ENCODE measurements around the gene CYTH4. TPM values are rescaled to one million over a fixed set of nuclear protein-coding genes. Genes with fewer than 3 reads are reported as not detected.

Gene CYTH4
- total and polyA plus RNA-seq, 10 of the 15 experiments (the other 5 are each of a cell fraction or from before 2014, with no cell fraction given): 1.5 to 27.3 (median 16.9) TPM

GRCh38 chr22:37284805-37285355, 2.6 kb downstream of the CYTH4 start (continued):
- TF ChIP-seq SKIL (IDR thresholded peaks at IDR 0.05; ENCODE audit: low read depth, poor library complexity, severe bottlenecking): no peak
- TF ChIP-seq ZNF687 (IDR thresholded peaks at IDR 0.05): peak; percentile 58; the same call in 1 of the 2 replicates
- no peak for TF ChIP-seq RB1 (IDR thresholded peaks at IDR 0.05; ENCODE audit: borderline replicate concordance)
- no peak for TF ChIP-seq ASH2L (IDR thresholded peaks at IDR 0.05; ENCODE audit: borderline replicate concordance, low read depth)
- TF ChIP-seq MXI1 (IDR thresholded peaks at IDR 0.05; ENCODE audit: low read depth, low read length): no peak
- TF ChIP-seq GABPA (IDR thresholded peaks at IDR 0.05; ENCODE audit: low read depth): no peak
- TF ChIP-seq, protein P1, sequence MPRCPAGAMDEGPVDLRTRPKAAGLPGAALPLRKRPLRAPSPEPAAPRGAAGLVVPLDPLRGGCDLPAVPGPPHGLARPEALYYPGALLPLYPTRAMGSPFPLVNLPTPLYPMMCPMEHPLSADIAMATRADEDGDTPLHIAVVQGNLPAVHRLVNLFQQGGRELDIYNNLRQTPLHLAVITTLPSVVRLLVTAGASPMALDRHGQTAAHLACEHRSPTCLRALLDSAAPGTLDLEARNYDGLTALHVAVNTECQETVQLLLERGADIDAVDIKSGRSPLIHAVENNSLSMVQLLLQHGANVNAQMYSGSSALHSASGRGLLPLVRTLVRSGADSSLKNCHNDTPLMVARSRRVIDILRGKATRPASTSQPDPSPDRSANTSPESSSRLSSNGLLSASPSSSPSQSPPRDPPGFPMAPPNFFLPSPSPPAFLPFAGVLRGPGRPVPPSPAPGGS (IDR thresholded peaks at IDR 0.05; ENCODE audit: borderline replicate concordance, insufficient read depth, low read depth, low read length, poor library complexity, severe bottlenecking): no peak
- TF ChIP-seq, protein P2, sequence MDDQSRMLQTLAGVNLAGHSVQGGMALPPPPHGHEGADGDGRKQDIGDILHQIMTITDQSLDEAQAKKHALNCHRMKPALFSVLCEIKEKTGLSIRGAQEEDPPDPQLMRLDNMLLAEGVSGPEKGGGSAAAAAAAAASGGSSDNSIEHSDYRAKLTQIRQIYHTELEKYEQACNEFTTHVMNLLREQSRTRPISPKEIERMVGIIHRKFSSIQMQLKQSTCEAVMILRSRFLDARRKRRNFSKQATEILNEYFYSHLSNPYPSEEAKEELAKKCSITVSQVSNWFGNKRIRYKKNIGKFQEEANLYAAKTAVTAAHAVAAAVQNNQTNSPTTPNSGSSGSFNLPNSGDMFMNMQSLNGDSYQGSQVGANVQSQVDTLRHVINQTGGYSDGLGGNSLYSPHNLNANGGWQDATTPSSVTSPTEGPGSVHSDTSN (IDR thresholded peaks at IDR 0.05; ENCODE audit: insufficient replicate concordance, low read depth, low read length): no peak
- TF ChIP-seq, protein P3, sequence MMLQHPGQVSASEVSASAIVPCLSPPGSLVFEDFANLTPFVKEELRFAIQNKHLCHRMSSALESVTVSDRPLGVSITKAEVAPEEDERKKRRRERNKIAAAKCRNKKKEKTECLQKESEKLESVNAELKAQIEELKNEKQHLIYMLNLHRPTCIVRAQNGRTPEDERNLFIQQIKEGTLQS (IDR thresholded peaks at IDR 0.05; ENCODE audit: borderline replicate concordance, extremely low read depth, low read depth, low read length): no peak
- TF ChIP-seq ATF7 (IDR thresholded peaks at IDR 0.05; ENCODE audit: low read depth): peak; percentile 52
- no peak for TF ChIP-seq ZNF622 (IDR thresholded peaks at IDR 0.05)
- no peak for TF ChIP-seq NFYA (IDR thresholded peaks at IDR 0.05; ENCODE audit: borderline replicate concordance, low read depth, low read length)
- TF ChIP-seq ZNF207 (IDR thresholded peaks at IDR 0.05; ENCODE audit: borderline replicate concordance): no peak
- no peak for TF ChIP-seq ZNF274 (IDR thresholded peaks at IDR 0.05; ENCODE audit: insufficient read depth, insufficient read length)
- TF ChIP-seq NR2C2 (IDR thresholded peaks at IDR 0.05; ENCODE audit: borderline replicate concordance, control insufficient read depth, insufficient read length, low read depth): no peak
- TF ChIP-seq IKZF2 (IDR thresholded peaks at IDR 0.05): peak; percentile 99
- TF ChIP-seq RUNX3 (IDR thresholded peaks at IDR 0.05; ENCODE audit: low read length): peak; percentile 76
- no peak for TF ChIP-seq E4F1 (IDR thresholded peaks at IDR 0.05; ENCODE audit: borderline replicate concordance, partially characterized antibody)

Measured in GM12878 (cell line).